Small intestine (tissue), 7 donors: ENCODE data around the gene DIDO1. TPM values are rescaled to one million over a fixed set of nuclear protein-coding genes. Genes with fewer than 3 reads are reported as not detected.

Source experiments
- DNase-seq, 2 donors: peaks; one replicate each; pipeline versions ENCODE4 v3.0.0 to v3.0.0-alpha.2; 2013
- FAIRE-seq: peaks from 2 replicates; lab custom pipeline; 2012; peaks lifted over from hg19 to GRCh38; lab: Jason Lieb, UNC
- H3K27ac ChIP-seq, 3 donors: one replicate each; pipeline ENCODE4 v1.5.1; 2013; ENCODE audit warnings: low read length in 2 of 3, mild to moderate bottlenecking in 2 of 3, control low read depth in 1 of 3, inconsistent platforms in 1 of 3, low read depth in 1 of 3, moderate library complexity in 1 of 3
- H3K27me3 ChIP-seq, 3 donors: one replicate each; pipeline ENCODE4 v1.6.1; 2013; ENCODE audit warnings: low read length in 3 of 3, inconsistent platforms in 1 of 3; ENCODE audit not compliant: control insufficient read depth in 3 of 3, insufficient read depth in 3 of 3
- H3K36me3 ChIP-seq, 3 donors: one replicate each; pipeline ENCODE4 v1.6.1; 2013; ENCODE audit warnings: low read length in 3 of 3, inconsistent platforms in 1 of 3, low read depth in 1 of 3, mild to moderate bottlenecking in 1 of 3, moderate library complexity in 1 of 3; ENCODE audit not compliant: control insufficient read depth in 3 of 3, insufficient read depth in 2 of 3
- H3K4me1 ChIP-seq, 3 donors: one replicate each; pipeline ENCODE4 v1.6.1; 2013; ENCODE audit warnings: low read length in 2 of 3, inconsistent platforms in 1 of 3, low read depth in 1 of 3, mild to moderate bottlenecking in 1 of 3, moderate library complexity in 1 of 3; ENCODE audit not compliant: control insufficient read depth in 3 of 3, insufficient read depth in 2 of 3
- H3K4me3 ChIP-seq, 3 donors: one replicate each; pipeline ENCODE4 v1.5.1; 2013; ENCODE audit warnings: low read length in 3 of 3, control low read depth in 1 of 3, inconsistent platforms in 1 of 3, low read depth in 1 of 3, mild to moderate bottlenecking in 1 of 3, moderate library complexity in 1 of 3
- H3K9me3 ChIP-seq, 2 donors: one replicate each; pipeline ENCODE4 v1.6.1; 2013; ENCODE audit warnings: low read depth in 1 of 2, low read length in 1 of 2; ENCODE audit not compliant: control insufficient read depth in 2 of 2, insufficient read depth in 1 of 2
- WGBS, 3 donors: extraction: QIAGEN DNeasy Blood & Tissue Kit; methylation state at CpG; one replicate each; pipeline ENCODE4 v1.1.7; 2013; 5-methylcytosine and 5-hydroxymethylcytosine counted together
- polyA plus RNA-seq, 4 donors: library from polyadenylated mRNA; stranded (reverse) in 3 of 4; unstranded in 1 of 4; fragments of 200-250 nt in 3 of 4; fragments of 120-200 nt in 1 of 4; gene quantifications; one replicate each; pipeline versions ENCODE4 v1.2.1 to v1.2.3, GENCODE V29; 2013
- donor health status: healthy with polysubstance abuse.
- donor health status: control.
- donor health status: control.
- donor health status: Bipolar disorder and iron deficiency.
- donor health status: healthy.

The DIDO1 gene
- polyA plus RNA-seq, 4 donors: 11.6 to 49.4 (median 15.7) TPM

DNA sequence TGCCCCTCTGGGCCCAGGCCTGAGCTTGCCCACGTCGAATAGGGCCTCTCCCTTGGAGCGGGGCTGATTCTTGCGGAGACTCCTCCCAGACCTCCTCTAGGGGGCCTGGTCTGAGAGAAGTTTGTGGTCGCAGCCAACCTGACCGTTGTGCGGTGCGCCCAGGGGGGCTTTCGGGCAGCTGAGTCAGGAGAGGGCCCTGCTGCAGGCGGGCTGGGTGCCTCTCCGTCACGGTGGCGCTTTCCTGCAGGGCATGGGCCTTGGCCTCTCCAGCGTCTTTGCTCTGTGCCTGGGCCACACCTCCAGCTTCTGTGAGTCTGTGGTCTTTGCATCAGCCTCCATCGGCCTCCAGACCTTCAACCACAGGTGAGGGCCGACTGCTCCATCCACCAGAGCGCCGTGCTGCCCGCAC is 39.1 kb upstream of the DIDO1 start:
- WGBS, 3 donors: 82 to 86% (median 84%) methylated on average over 19 of the region's 19 CpGs
- H3K9me3 ChIP-seq: no peaks in the 10 kb centered on the region
- H3K4me1 ChIP-seq: no peaks in the 10 kb centered on the region
- peaks cover 0 to 36% (median 0%) of the 10 kb centered on the region in 3 donors for H3K36me3 ChIP-seq
- H3K27me3 ChIP-seq: peaks cover 0 to 3% (median 0%) of the 10 kb centered on the region in 3 donors
- FAIRE-seq (no peak), DNase-seq (no peak)
- H3K27ac ChIP-seq: no peak overlapping the region
- H3K4me3 ChIP-seq: no peak overlapping the region

DNA sequence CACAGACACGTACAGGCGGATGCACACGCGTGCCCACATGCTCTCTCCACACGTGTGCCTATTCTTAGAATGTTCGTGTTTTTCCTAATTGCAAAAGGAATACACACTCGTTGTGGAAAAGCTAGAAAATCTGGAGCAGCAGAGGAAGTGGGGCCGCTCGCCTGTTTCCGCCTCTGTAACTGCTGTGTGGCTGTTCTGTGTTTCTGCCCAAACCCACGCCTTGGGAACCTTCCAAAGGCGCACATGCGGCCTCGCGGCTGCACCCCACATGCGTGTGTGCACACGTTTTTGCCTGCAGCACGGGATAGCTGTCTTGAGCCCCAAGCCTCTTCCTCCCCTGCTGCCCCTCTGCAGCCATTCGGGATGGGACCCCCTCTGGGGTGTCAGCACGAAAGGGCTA is 38.4 kb upstream of the DIDO1 start:
- no peak for FAIRE-seq
- no peak for DNase-seq
- WGBS, 3 donors: 80 to 84% (median 82%) methylated on average over 20 of the region's 20 CpGs

DNA sequence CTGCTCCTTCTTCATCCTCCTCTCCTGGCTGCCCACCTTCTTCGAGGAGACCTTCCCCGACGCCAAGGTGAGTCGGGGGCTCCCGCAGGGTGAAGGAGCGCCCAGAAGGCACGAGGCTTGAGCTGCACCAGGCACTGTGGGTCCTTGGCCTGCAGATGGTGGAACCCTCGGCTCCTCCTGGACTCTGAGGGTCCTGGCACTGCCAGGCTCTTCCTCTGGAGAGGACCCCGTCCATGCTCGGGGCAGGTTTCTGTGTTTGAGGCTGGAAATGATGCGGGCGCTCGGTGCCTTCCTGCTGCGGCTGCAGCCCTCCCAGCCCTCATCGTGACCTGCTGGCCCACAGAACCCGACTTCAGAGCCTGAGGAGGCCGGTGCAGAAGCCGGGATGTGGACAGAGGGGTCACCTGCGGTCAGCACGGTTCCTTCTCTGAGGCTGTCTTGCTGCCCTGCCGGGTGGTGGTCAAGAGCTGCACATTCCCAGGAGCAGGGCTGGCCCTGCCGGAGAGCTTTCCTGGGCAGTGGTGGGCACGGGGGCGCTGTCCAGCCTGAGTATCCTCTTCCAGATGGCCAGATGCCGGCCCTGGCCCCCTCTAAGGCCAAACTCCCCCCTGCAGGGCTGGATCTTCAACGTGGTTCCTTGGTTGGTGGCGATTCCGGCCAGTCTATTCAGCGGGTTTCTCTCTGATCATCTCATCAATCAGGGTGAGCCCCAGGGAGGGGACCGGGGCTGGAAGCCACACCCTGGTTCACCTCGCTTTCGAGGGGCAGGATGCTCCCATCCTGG is 37.5 kb upstream of the DIDO1 start:
- 75 to 90% (median 83%) methylated on average over 30 to 32 of the region's 32 CpGs for WGBS, 3 donors
- H3K9me3 ChIP-seq: no peaks in the 10 kb centered on the region
- FAIRE-seq (no peak), DNase-seq (no peak)
- H3K4me1 ChIP-seq: no peaks in the 10 kb centered on the region
- no peaks in the 10 kb centered on the region for H3K27me3 ChIP-seq
- H3K36me3 ChIP-seq: peaks cover 0 to 41% (median 0%) of the 10 kb centered on the region in 3 donors
- no peak overlapping the region for H3K4me3 ChIP-seq
- H3K27ac ChIP-seq: no peak overlapping the region

More for the DNA sequence above, 38.4 kb upstream of the DIDO1 start:
- H3K27me3 ChIP-seq: no peaks in the 10 kb centered on the region
- H3K9me3 ChIP-seq: no peaks in the 10 kb centered on the region
- H3K27ac ChIP-seq: no peak overlapping the region
- no peaks in the 10 kb centered on the region for H3K4me1 ChIP-seq
- H3K36me3 ChIP-seq: peaks cover 0 to 41% (median 0%) of the 10 kb centered on the region in 3 donors
- H3K4me3 ChIP-seq: no peak overlapping the region

DNA sequence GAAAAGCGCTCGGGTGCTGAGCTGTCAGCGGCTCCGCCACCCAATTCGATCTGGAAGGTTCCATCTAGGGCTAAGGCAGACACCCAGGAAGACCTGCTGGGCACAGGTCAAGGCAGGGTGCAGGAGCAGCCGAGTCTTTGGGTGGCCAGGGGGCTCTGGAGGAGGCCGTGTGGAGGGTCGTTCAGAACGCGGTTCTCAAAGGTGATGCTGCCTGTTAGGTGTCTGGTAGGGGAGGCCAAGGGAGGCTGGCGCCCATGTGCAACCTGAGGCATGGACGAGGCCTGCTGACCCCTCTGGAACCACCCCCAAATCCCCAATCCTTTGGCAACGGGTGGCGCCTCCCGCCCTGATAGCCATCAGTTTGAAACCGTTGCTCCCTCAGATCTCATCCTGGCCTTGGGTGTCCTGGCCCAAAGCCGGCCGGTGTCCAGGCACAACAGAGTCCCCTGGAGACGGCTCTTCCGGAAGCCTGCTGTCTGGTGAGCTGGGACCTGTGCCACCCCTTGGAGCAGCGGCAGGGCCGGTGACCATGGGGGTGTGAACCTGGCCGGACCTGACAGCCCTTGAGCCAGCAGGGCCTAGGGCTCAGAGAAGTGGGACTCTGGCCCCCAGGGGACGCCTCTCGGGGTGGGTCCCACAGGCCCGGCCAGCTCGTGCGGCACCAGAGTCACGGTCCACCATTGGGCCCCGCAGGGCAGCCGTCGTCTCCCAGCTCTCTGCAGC is 36.7 kb upstream of the DIDO1 start:
- H3K9me3 ChIP-seq: no peaks in the 10 kb centered on the region
- H3K36me3 ChIP-seq: peaks cover 0 to 47% (median 0%) of the 10 kb centered on the region in 3 donors
- no peak for FAIRE-seq
- H3K27ac ChIP-seq: no peak overlapping the region
- WGBS, 3 donors: 84 to 90% (median 88%) methylated on average over 24 to 32 of the region's 32 CpGs
- no peak for DNase-seq
- no peaks in the 10 kb centered on the region for H3K4me1 ChIP-seq
- H3K4me3 ChIP-seq: no peak overlapping the region
- H3K27me3 ChIP-seq: no peaks in the 10 kb centered on the region

DNA sequence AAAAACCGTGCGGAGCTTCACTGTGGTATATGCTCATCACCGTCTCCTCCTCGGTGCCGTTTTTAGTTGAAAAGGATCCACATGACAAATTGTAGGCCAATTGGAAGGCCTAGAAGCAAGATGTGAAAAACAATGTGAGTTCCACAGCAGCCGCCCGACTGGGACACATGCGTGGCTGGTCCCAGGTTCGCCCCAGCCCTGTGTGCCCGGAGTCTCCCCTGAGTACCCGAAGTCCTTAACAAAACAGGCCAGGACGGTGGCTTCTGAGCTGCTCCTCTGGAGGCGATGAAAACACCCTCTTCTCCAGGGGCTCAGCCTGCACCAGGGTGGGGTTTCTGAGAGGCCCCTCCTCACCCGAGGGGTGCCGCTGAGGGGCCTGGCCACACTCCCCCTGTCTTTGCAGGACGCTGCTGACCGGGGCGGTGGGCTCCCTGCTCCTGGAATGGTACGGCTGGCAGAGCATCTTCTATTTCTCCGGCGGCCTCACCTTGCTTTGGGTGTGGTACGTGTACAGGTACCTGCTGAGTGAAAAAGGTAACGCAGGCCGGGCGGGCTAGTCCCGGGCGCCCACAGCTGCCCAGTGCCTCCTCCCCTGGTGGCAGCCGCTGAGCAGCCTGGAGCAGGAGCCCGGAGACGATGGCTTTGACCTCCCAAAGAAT is 36.0 kb upstream of the DIDO1 start:
- Histone ChIP-seq H3K4me3 (no peak overlapping the region), H3K27me3 (no peaks in the 10 kb centered on the region), H3K36me3 (peaks cover 0 to 50% (median 0%) of the 10 kb centered on the region in 3 donors), H3K9me3 (no peaks in the 10 kb centered on the region), H3K27ac (no peak overlapping the region), H3K4me1 (no peaks in the 10 kb centered on the region)
- 91 to 93% (median 93%) methylated on average over 29 to 30 of the region's 30 CpGs for WGBS, 3 donors
- FAIRE-seq (no peak), DNase-seq (no peak)

DNA sequence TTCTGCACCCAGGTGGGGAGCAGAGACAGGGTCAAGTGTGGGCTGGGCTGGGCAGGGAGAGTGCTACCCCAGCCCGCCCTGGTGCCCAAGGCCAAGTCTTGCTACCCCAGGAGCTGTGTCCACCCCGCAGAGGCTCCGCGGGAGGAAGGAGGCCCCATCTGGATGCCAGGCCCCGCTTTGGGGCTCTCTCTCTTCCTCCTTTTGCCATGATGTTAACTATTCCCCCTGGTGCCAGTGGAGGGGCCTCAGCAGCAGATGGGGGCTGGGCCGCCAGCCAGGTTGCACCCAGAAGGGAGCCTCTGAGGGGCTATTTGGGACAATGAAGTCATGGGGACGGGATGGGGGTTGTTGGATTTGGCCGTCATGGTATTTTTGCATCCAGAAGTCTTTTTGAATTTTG is 35.5 kb upstream of the DIDO1 start:
- no peak overlapping the region for H3K4me3 ChIP-seq
- H3K27ac ChIP-seq: no peak overlapping the region
- FAIRE-seq (no peak), DNase-seq (no peak)
- H3K4me1 ChIP-seq: no peaks in the 10 kb centered on the region
- WGBS, 3 donors: 89 to 97% (median 96%) methylated on average over 8 of the region's 8 CpGs
- peaks cover 0 to 55% (median 0%) of the 10 kb centered on the region in 3 donors for H3K36me3 ChIP-seq
- H3K9me3 ChIP-seq: no peaks in the 10 kb centered on the region
- no peaks in the 10 kb centered on the region for H3K27me3 ChIP-seq

DNA sequence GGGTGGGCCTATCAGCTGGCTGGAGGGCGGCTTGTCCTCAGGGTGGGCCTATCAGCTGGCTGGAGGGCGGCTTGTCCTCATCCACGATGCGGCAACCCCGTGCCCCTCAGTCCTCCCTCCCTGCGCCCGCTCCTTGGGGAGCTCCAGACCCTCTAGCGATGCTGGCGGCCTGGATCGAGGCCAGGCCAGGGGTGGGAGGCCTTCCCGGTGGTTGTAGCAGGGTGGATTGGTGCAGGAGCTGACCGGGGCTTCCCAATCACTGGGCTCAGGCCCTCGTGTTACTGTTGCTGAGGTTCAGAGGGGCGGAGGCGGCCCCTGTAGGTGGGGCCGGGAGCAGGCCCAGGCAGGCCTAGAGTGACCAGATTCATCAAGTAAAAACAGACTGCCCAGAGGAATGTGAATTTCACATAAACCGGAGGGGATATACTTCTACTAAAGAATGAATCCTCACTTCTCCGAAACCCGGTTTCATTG is 35.0 kb upstream of the DIDO1 start:
- 85 to 88% (median 87%) methylated on average over 18 to 19 of the region's 19 CpGs for WGBS, 3 donors
- Histone ChIP-seq H3K36me3 (peaks cover 0 to 58% (median 0%) of the 10 kb centered on the region in 3 donors), H3K27me3 (no peaks in the 10 kb centered on the region), H3K4me1 (no peaks in the 10 kb centered on the region), H3K4me3 (no peak overlapping the region), H3K9me3 (no peaks in the 10 kb centered on the region), H3K27ac (no peak overlapping the region)
- no peak for FAIRE-seq
- DNase-seq: no peak
